Measurements from ENCODE around the gene TOP3A.

- TF ChIP-seq CTCF (IDR thresholded peaks at IDR 0.05) (no peak), POLR2A (IDR thresholded peaks at IDR 0.05) (no peak)
Observed at GRCh38 chr17:18256776-18257175, 58.0 kb downstream of the TOP3A start.
